ENCODE data around the gene KCNQ1. TPM values are rescaled to one million over a fixed set of nuclear protein-coding genes. Genes with fewer than 3 reads are reported as not detected.

The KCNQ1 gene
- total and polyA plus RNA-seq, 2 of the 13 experiments (the other 11 are each of a cell fraction or from before 2014, with no cell fraction given) = 0.02 to 0.08 TPM

DNA sequence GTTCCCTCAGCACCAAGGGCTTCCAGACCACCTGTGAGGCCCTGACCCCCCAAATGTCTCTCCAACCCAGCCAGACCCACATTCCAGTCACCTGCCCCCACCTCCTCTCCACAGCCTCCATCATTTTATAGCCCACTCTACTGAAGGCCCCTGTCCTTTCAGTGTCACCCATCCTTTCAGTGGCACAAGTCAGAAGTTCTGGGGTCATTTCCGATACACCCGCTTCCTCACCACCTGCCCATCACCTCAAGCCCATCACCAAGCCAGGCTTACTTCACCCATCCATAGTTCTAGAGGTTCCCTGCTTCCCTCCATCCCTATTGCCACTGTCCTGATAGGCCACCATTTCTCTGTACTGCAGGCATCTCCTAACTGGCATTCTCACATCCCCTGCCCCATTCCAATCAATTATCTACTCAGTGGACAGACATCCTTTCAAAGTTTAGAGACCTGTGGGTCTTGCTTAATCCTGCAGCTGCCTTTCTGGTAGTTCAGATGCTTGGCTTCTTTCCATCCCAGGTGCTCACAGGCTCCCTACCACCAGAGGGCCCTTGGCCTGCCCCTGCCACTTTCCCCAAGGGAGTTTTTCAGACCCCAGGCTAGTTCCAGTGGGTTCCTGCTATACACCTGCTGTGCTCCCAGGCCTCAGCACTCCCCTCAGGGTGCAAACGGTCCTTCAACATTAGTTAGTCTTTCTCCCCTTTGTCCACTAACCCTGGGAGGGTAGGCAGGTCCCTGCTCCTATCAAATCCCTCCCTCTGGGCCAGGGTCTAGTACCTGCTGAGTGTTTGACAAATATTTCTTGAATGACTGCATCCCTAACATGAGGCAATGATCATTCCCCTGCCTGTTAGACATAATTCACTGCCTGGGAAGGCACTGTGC, 247.4 kb downstream of the KCNQ1 start (continued):
- TF ChIP-seq ZNF556 (CRISPR knock-in tag; IDR thresholded peaks at IDR 0.05; ENCODE audit: borderline replicate concordance) (0 out of 2 replicates have a peak, but pooled peaks have one; percentile 33), PRMT3 (CRISPR knock-in tag; IDR thresholded peaks at IDR 0.05; ENCODE audit: borderline replicate concordance, low read depth) (no peak), ZNF496 (CRISPR knock-in tag; IDR thresholded peaks at IDR 0.05; ENCODE audit: insufficient replicate concordance) (no peak), STAG1 (CRISPR knock-in tag; IDR thresholded peaks at IDR 0.05) (peak; percentile 45), ZNF501 (CRISPR knock-in tag; IDR thresholded peaks at IDR 0.05) (no peak), FOSL2 (CRISPR knock-in tag; IDR thresholded peaks at IDR 0.05) (no peak; the same call in 1 of the 2 replicates), STAT5B (CRISPR knock-in tag; IDR thresholded peaks at IDR 0.05) (no peak), RAD21 (CRISPR knock-in tag; IDR thresholded peaks at IDR 0.05) (peak; percentile 76; the same call in 1 of the 2 replicates), PAF1 (CRISPR knock-in tag; IDR thresholded peaks at IDR 0.05) (0 out of 2 replicates have a peak, but pooled peaks have one; percentile 28), ATRX (CRISPR knock-in tag; IDR thresholded peaks at IDR 0.05; ENCODE audit: borderline replicate concordance) (no peak), XRCC5 (optimal IDR thresholded peaks at IDR 0.05; ENCODE audit: low read length) (no peak), TCF7 (IDR thresholded peaks at IDR 0.05; ENCODE audit: low read depth) (0 out of 2 replicates have a peak, but pooled peaks have one; percentile 21)

All from HepG2 (cell line).